Calu3 (cell line): ENCODE results near the gene MYO3B. TPM values are rescaled to one million over a fixed set of nuclear protein-coding genes. Genes with fewer than 3 reads are reported as not detected.
"Not testable (repeated sequence)": the region's sequence is repeated elsewhere in the genome, so short reads cannot be mapped to it uniquely, and the experiment has no call there.

Experiments
- BruUV-seq: library from RNA; stranded (reverse); fragments of 400-500 nt; replicated peaks from 2 replicates; lab custom pipeline; 2021; lab: Mats Ljungman, UMichigan
- CTCF ChIA-PET: fragments of 300-600 bp; sonication (Branson Sonifier 250); formaldehyde crosslinking; loops from one replicate; lab custom pipeline; 2022; ENCODE audit warnings: antibody characterized with exemption; lab: Charles Lee
- DNase-seq: peaks from one replicate; pipeline ENCODE4 v3.0.0; 2022
- H3K27ac Mint-ChIP-seq: one replicate; pipeline ENCODE4 v1.8.0; 2022; ENCODE audit warnings: mixed read lengths; ENCODE audit not compliant: unreplicated experiment
- H3K27me3 Mint-ChIP-seq: one replicate; pipeline ENCODE4 v1.8.0; 2022; ENCODE audit warnings: mixed read lengths; ENCODE audit not compliant: unreplicated experiment
- H3K36me3 Mint-ChIP-seq: one replicate; pipeline ENCODE4 v1.8.0; 2022; ENCODE audit warnings: mild to moderate bottlenecking, moderate library complexity, mixed read lengths; ENCODE audit not compliant: insufficient read depth, unreplicated experiment
- H3K4me1 Mint-ChIP-seq: one replicate; pipeline ENCODE4 v1.8.0; 2022; ENCODE audit warnings: mild to moderate bottlenecking, low read depth, mixed read lengths; ENCODE audit not compliant: unreplicated experiment
- H3K4me3 Mint-ChIP-seq: one replicate; pipeline ENCODE4 v1.8.0; 2022; ENCODE audit warnings: mild to moderate bottlenecking, low read depth, moderate library complexity, mixed read lengths; ENCODE audit not compliant: unreplicated experiment
- H3K9me3 Mint-ChIP-seq: one replicate; pipeline ENCODE4 v1.8.0; 2022; ENCODE audit warnings: low read depth, mixed read lengths; ENCODE audit not compliant: unreplicated experiment
- intact Hi-C: fragments of 100-400 bp; cut with micrococcal nuclease; formaldehyde crosslinking; loops from one replicate; pipeline ENCODE4 v1.10.0; 2022; ENCODE audit not compliant: unreplicated experiment
- total RNA-seq: library from RNA; stranded (reverse); gene quantifications from 2 replicates; pipeline ENCODE4 v1.2.3, GENCODE V29; 2022
- TF ChIP-seq, protein P1 (sequence below): fragments of 200-600 bp; IDR thresholded peaks from one replicate; pipeline ENCODE4 v1.8.0; 2022; ENCODE audit warnings: antibody characterized with exemption; ENCODE audit not compliant: unreplicated experiment

The MYO3B gene
- total RNA-seq, 1 experiment from 2014 or later, result 5.0 TPM

- no peak for DNase-seq
- H3K27me3 Mint-ChIP-seq, result no peaks in the 10 kb centered on the region
- H3K27ac Mint-ChIP-seq, result no peak overlapping the region
- no peaks in the 10 kb centered on the region for H3K36me3 Mint-ChIP-seq
- no peaks in the 10 kb centered on the region for H3K9me3 Mint-ChIP-seq
- no peak overlapping the region for H3K4me3 Mint-ChIP-seq
- TF ChIP-seq, protein P1, sequence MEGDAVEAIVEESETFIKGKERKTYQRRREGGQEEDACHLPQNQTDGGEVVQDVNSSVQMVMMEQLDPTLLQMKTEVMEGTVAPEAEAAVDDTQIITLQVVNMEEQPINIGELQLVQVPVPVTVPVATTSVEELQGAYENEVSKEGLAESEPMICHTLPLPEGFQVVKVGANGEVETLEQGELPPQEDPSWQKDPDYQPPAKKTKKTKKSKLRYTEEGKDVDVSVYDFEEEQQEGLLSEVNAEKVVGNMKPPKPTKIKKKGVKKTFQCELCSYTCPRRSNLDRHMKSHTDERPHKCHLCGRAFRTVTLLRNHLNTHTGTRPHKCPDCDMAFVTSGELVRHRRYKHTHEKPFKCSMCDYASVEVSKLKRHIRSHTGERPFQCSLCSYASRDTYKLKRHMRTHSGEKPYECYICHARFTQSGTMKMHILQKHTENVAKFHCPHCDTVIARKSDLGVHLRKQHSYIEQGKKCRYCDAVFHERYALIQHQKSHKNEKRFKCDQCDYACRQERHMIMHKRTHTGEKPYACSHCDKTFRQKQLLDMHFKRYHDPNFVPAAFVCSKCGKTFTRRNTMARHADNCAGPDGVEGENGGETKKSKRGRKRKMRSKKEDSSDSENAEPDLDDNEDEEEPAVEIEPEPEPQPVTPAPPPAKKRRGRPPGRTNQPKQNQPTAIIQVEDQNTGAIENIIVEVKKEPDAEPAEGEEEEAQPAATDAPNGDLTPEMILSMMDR, result no peak
- intact Hi-C loops, result no loop called here
- no TSS peak for BruUV-seq
- CTCF ChIA-PET, result no interaction called here
- H3K4me1 Mint-ChIP-seq, result peaks cover 19% of the 10 kb centered on the region
Observed at GRCh38 chr2:170535552-170535951, 357.6 kb downstream of the MYO3B start.

- Mint-ChIP-seq H3K36me3 (no peaks in the 10 kb centered on the region), H3K27ac (no peak overlapping the region), H3K27me3 (no peaks in the 10 kb centered on the region), H3K4me1 (no peaks in the 10 kb centered on the region), H3K4me3 (no peak overlapping the region), H3K9me3 (peaks cover 5% of the 10 kb centered on the region)
- BruUV-seq, result no TSS peak
- DNase-seq, result no peak
- CTCF ChIA-PET, result no interaction called here
- intact Hi-C loops, result no loop called here
- TF ChIP-seq, protein P1, result no peak
Observed at GRCh38 chr2:170544817-170545216, 366.9 kb downstream of the MYO3B start.

GRCh38 chr2:170548304-170548703 is 370.4 kb downstream of the MYO3B start:
- TF ChIP-seq, protein P1, result no peak
- Mint-ChIP-seq H3K27me3 (no peaks in the 10 kb centered on the region), H3K9me3 (peaks cover 9% of the 10 kb centered on the region), H3K4me3 (no peak overlapping the region), H3K27ac (no peak overlapping the region), H3K36me3 (no peaks in the 10 kb centered on the region), H3K4me1 (no peaks in the 10 kb centered on the region)
- no peak for DNase-seq
- CTCF ChIA-PET, result no interaction called here
- intact Hi-C loops, result no loop called here
- BruUV-seq, result no TSS peak

DNA sequence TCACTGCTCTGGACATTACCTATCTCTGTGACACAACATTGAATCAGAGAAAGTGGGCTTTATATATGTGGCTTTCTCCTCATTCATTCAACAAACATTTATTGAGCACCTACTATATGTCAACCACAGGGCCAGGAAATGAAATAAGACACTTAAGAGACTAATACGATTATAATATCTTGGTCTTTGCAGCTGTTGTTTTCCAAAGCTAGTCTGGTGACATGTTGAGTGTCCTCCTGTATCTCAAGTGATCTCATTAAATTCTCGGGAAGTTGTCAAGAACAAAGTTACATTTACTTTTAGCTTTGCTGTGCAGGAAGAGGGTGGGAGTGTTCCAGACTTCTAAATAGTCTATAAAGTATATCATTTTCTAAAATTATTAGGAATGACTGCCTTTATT is 372.6 kb downstream of the MYO3B start:
- peaks cover 9% of the 10 kb centered on the region for H3K9me3 Mint-ChIP-seq
- intact Hi-C loops, result no loop called here
- BruUV-seq, result no TSS peak
- no peaks in the 10 kb centered on the region for H3K27me3 Mint-ChIP-seq
- CTCF ChIA-PET, result no interaction called here
- TF ChIP-seq, protein P1, result no peak
- no peaks in the 10 kb centered on the region for H3K36me3 Mint-ChIP-seq
- no peak overlapping the region for H3K4me3 Mint-ChIP-seq
- H3K27ac Mint-ChIP-seq, result no peak overlapping the region
- H3K4me1 Mint-ChIP-seq, result no peaks in the 10 kb centered on the region
- no peak for DNase-seq

DNA sequence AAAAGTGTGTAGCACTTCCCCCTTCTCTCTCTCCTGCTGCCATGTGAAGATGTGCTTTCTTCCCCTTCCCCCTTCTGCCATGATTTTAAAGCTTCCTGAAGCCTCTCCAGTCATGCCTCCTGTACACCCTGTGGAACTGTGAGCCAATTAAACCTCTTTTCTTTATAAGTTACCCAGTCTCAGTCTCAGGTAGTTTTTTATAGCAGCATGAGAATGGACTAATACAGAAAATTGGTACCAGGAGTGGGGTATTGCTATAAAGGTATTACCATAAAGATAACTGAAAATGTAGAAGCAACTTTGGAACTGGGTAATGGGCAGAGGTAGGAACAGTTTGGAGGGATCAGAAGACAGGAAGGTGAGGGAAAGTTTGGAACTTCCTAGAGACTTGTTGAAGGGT is 374.0 kb downstream of the MYO3B start:
- BruUV-seq, DNase-seq, H3K36me3 Mint-ChIP-seq, H3K9me3 Mint-ChIP-seq, H3K4me1 Mint-ChIP-seq, CTCF ChIA-PET, intact Hi-C loops, H3K27ac Mint-ChIP-seq, H3K4me3 Mint-ChIP-seq, H3K27me3 Mint-ChIP-seq: not testable (repeated sequence)
